Glomerular visceral epithelial cell (primary cell): ENCODE data around the gene ABCG4.
"Not testable (repeated sequence)": the region's sequence is repeated elsewhere in the genome, so short reads cannot be mapped to it uniquely, and the experiment has no call there.

Experiments
- DNase-seq: peaks from one replicate; pipeline ENCODE4 v3.0.0-alpha.2; 2016; ENCODE audit errors: extremely low spot score

ABCG4 gene

DNA sequence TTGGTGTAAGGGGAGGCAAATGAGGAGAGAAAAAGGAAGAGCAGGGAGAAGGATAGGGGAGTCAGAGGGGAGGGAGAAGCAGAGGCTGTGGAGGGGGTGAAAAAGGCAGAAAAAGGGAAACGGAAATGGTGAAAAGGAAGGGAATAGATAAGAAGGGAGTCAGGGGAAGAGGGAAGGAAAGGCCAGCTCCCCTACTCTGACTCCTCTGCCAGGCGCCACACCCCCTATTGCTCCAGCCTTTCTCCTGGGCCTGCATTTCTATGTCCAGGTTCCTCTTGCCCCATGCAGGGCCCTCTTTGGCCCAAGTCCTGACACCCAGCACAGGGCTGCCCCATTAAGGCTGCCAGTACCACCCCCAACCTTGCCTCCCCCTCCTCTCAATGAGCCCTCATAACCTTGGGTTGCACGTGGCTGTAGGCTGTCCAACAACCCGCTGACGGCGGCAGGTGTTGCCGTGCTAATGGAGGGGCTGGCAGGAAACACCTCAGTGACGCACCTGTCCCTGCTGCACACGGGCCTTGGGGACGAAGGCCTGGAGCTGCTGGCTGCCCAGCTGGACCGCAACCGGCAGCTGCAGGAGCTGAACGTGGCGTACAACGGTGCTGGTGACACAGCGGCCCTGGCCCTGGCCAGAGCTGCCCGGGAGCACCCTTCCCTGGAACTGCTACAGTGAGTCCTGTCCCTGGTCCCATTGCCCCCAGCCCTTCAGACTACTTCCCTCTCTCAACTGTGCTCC, 33.0 kb downstream of the ABCG4 start:
- no peak for DNase-seq

GRCh38 chr11:119184399-119184798, 35.5 kb downstream of the ABCG4 start:
- DNase-seq = not testable (repeated sequence)

DNA sequence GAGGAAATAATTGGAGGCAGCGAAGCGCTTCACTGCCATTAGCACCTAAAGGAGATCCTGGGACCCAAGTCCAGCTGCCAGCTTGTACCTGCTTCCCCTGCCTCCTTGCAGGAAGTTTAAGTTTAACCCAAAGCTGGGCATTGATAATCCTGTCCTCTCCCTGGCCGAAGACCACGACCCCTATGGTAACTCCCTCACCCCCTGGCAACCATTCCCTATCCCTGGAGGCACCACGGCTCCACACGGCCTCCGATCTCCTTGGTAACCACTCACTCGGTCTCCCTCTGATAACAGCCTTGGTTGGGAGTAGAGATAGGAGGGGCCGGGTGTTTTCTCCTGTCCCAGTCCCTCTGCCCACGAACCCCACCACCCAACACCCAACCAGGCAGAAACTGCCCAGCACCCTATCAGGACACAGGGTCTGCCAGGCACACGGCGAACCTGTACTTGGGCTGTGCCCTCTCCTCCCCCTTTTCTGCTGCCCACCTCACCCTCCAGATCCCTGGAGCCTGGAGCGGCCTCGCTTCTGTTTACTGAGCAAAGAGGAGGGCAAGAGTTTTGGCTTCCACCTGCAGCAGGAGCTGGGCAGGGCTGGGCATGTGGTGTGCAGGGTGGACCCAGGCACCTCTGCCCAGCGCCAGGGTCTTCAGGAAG, 37.3 kb downstream of the ABCG4 start:
- no peak for DNase-seq

DNA sequence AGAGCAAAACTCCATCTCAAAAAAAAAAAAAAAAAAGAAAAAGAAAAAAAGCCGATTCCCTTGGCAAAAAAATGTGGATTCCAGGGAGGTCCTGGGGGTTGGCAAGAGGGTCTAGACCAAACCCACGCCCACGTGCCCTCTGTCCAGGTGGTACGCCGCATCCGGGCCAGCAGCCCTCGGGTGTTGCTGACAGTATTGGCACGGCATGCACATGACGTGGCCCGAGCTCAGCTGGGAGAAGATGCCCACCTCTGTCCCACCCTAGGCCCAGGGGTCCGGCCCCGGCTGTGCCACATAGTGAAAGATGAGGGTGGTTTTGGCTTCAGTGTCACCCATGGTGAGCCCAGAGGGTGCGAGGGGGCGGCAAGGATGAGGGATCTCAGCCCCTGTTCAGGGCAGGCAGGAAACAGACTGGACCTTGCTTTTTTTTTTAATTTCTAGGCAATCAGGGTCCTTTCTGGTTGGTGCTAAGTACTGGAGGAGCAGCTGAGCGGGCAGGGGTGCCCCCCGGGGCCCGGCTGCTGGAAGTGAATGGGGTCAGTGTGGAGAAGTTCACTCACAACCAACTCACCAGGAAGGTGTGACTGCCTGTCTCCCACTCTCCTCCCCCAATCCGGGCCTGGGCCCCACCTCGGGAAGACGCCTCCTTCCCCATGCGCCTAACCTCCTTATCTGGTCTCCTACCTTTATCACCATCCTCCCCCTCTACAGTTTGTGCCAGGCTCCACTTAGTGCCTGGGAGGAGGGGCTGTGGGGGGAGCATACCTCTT, 38.5 kb downstream of the ABCG4 start:
- DNase-seq = no peak

DNA sequence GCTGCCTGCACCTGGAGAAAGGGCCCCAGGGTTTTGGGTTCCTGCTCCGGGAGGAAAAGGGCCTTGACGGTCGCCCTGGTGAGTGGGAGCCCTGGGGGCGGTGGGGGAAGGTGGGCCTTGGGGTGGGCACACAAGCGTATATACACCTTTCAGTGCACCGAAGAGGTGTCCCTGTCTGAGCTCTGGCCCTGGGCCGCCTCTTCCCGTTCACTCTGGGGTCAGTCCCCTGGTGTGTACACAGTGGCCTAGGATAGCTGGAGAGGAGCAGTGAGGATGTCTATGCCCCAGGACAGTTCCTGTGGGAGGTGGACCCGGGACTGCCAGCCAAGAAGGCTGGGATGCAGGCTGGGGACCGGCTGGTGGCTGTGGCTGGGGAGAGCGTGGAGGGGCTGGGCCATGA, 39.2 kb downstream of the ABCG4 start:
- DNase-seq = no peak

DNA sequence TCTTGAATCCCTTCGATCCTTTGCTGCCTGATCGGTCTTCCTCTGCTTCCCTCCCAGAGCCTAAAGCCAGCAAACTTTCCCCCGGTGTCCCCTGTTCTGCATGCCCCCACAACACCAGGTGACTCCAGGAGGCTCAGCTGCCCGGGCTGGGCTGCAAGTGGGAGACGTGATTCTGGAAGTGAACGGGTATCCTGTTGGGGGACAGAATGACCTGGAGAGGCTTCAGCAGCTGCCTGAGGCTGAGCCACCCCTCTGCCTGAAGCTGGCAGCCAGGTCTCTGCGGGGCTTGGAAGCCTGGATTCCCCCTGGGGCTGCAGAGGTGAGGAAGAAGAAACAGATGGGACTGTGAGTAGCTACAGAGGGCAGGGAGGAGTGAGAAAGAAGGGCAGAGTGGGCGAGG, 40.0 kb downstream of the ABCG4 start:
- no peak for DNase-seq

- DNase-seq = no peak
These were observed 40.5 kb downstream of the ABCG4 start for GRCh38 chr11:119189393-119189792.

DNA sequence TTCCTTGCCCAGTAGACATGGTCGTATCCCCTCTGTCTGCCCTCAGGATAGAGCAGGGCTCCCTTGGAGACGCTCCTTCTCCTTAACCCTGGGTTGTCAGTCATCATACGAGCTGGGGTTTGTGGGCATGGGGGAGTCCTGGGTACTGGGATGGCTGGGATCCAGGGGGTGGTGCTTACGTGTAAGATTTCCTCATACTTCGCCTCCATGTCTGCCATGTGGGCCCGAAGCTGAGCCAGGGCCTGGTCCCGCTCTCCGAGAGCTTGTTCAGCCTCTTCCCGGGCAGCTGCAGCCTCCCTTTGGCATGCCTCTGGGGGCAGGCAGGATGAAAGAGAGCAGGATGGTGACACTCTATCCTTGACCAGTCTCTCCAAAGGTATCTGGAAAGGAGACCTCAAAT, 41.7 kb downstream of the ABCG4 start:
- DNase-seq = no peak

GRCh38 chr11:119191265-119191664, 42.4 kb downstream of the ABCG4 start:
- not testable (repeated sequence) for DNase-seq

GRCh38 chr11:119192111-119192510, 43.3 kb downstream of the ABCG4 start:
- no peak for DNase-seq

DNA sequence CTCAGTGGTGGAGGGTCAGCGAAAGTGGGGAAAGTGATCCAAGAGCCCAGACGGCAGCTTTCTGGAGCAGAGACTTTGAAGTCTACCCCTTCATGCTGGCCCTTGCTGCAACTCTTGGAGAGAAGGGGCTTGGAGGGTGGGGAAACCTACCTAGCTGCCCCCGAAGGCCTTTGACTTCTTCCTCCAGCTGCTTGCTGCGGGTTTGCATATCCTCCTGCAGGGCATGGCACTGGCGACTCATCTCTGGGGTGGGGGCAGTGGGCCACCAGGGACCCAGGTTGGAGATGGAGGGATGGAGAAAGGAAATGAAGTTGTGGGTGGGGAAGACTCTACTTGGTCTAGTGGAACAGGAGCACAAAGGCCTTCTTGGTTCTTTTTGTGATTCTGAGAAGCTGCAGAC, 44.1 kb downstream of the ABCG4 start:
- no peak for DNase-seq

DNA sequence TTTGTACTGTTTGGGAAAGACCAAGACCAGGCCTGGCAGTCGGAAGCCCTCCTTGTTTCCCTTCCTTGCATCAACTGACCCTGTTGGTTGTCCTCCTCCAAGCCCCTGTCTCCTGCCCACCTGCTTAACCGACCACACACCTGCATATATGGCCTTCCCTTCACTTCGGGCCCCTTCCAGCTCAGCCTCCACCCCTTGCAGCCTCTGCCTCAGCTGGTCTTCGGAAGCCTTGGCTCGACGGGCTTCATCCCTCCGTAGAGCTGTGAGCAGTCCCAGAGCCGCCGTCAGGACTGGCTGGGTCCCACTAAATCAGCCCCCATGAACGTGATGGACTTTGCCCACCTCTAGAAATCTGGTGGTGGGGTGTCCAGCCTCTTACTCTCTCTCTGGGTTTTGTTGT, 44.8 kb downstream of the ABCG4 start:
- DNase-seq = no peak

- DNase-seq = no peak
These were observed 46.1 kb downstream of the ABCG4 start for GRCh38 chr11:119194811-119195440.

DNA sequence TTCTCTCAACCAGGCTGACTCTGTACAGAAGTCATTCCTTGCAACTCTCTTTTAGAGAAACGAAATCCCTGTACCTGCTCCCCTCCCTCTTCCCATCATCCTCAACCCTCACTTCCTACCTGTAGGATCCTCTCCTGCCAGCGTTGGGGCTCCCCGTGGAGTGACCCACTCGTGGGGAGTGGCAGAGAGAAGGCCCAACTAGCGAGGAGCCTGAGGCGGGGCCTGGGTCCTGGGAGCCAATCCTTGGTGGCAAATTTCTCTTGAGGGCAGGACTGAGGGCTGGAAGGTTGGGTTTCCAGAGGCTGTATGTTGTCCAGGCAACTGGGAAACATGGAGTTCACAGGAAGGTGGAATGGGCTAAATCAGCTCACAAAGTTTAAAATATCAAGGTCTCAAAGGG, 46.8 kb downstream of the ABCG4 start:
- DNase-seq = peak; percentile 57

DNA sequence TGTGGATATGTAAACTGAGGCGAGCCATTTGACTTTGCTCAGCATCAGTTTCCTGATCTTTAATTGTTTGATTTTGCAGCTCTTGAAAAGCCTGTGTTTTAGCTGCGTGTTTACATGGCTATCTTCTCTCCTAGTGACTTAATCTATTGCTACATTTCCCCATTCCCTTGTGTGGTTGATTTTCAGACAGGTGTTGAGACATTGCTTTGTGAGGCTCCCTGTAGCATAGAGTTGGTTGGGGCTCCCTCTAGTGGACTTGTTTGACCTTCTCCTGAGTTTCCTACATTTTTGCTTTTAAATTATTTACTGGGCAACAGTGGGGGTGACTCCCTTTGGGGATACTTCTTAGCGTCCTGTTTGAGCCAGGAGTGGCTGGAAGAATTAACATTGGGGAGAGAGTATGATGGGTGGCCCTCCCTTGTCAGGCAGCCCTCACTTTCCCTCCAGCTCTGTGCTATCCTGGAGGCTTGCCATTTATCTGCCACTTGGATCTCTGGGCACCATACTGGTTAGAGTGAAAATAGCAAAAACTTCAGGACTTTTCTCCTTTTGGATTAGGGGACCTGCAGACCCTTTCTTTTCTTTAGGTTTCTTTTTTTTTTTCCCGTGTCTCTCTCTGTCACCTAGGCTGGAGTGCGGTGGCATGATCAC, 48.1 kb downstream of the ABCG4 start:
- DNase-seq = peak; percentile 85

- DNase-seq = no peak
These were observed 50.1 kb downstream of the ABCG4 start for GRCh38 chr11:119198925-119199324.

DNA sequence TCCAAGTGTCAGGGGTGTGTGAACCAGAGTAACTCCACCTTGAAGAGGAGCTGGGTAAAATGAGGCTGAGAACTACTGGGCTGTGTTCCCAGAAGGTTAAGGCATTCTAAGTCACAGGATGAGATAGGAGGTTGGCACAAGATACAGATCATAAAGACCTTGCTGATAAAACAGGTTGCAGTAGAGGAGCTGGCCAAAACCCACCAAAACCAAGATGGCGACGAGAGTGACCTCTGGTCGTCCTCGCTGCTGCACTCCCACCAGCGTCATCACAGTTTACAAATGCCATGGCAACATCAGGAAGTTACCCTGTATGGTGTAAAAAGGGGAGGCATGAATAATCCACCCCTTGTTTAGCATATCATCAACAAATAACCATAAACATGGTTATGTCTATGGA, 52.4 kb downstream of the ABCG4 start:
- DNase-seq = not testable (repeated sequence)

- DNase-seq = no peak
These were observed 53.7 kb downstream of the ABCG4 start for GRCh38 chr11:119202554-119202953.

- DNase-seq = no peak
These were observed 55.2 kb downstream of the ABCG4 start for GRCh38 chr11:119204066-119204465.

DNA sequence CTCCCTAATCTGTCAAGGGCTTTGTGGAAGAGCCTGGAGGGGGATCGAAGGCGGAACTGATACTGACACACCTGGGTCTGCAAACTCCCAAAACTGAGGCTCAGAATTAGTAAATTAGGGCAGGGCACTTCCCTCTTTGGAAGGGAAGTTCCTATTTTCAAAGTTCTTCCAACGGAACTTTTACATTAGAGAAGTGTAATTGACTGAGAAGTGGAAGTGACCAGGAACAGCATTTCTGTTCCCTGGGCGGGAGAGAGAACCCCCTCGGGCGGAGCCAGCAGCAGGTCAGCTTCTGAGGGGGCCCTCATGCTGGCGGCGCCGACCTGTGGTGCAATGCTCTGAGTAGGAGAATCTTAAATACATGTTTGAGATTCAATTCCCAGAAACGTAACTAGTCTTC, 56.2 kb downstream of the ABCG4 start:
- no peak for DNase-seq

DNA sequence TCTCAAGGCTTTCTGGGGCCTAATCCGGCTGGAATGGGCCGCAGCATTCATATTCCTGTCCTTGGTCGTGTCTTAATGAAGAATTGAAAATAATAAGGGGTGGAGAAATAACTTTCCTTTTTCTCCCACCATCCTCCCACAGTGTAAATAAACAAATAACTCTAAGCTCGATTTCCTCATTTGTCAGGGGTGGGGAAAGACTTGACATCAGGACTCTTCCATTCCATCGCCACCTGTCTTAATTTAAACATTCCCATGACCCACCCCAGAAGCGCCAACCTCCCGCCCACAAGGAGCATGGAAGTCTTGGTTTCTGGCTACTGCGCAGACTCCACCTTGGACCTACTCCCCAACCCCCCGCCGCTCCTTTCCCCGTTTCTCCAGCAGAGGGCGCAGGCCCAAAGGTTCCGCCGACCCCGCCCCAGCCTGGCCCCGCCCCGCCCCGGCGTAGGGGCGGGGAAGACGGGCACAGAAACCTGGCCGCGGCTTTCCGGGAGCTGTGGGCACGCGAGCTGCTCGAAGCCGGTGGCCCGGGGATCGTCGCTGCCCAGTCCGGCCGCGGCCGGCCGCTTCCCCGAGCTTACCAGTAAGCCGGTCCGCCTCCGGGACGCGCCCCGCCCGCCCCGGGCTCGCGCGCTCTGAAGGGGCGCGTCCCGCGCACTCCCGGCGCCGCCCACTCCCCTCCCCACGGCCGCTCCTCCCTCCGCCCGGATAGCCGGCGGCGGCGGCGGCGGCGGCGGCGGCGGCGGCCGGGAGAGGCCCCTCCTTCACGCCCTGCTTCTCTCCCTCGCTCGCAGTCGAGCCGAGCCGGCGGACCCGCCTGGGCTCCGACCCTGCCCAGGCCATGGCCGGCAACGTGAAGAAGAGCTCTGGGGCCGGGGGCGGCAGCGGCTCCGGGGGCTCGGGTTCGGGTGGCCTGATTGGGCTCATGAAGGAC, 57.0 kb downstream of the ABCG4 start, which contains the start of gene CBL:
Gene CBL (plus strand): TSS at position 766 of the 937 bp plus-strand sequence. CDS start 79 bp downstream, at position 845.
- peak; percentile 92 for DNase-seq
